Panc1 (cell line): ENCODE measurements around the gene TPST2. TPM values are rescaled to one million over a fixed set of nuclear protein-coding genes. Genes with fewer than 3 reads are reported as not detected.

ENCODE experiments used
- ATAC-seq: fragments of 200-7000 bp; cut with Tn5 transposase; 2 replicates; pipeline ENCODE4 v1.9.1; 2020; ENCODE audit warnings: mild to moderate bottlenecking, moderate library complexity
- BruUV-seq: library from RNA; stranded (reverse); fragments of 400-500 nt; replicated peaks from 2 replicates; lab custom pipeline; 2021; lab: Mats Ljungman, UMichigan
- CTCF ChIA-PET: fragments of 300-600 bp; sonication (Branson Sonifier 250); formaldehyde crosslinking; loops from one replicate; lab custom pipeline; 2022; ENCODE audit warnings: antibody characterized with exemption; lab: Charles Lee
- POLR2A ChIA-PET: fragments of 300-600 bp; sonication (Branson Sonifier 250); formaldehyde crosslinking; loops from one replicate; lab custom pipeline; 2022; ENCODE audit warnings: antibody characterized with exemption; lab: Charles Lee
- DNase-seq: peaks from one replicate; pipeline ENCODE4 v3.0.0-alpha.2; 2010; ENCODE audit warnings: low read depth, low spot score
- H3K27ac ChIP-seq: 2 replicates; pipeline ENCODE4 v1.5.1; 2011; ENCODE audit warnings: mild to moderate bottlenecking, low read length, inconsistent platforms
- H3K27me3 ChIP-seq: fragments of 200-500 bp; sonication (Bioruptor generic); 2 replicates; pipeline ENCODE4 v1.6.0; 2014; ENCODE audit warnings: low read length, inconsistent platforms; ENCODE audit not compliant: control insufficient read depth, insufficient read depth
- H3K36me3 ChIP-seq: fragments of 200-500 bp; sonication (Bioruptor generic); 2 replicates; pipeline ENCODE4 v1.5.1; 2014; ENCODE audit warnings: inconsistent platforms, mild to moderate bottlenecking, low read length, moderate library complexity; ENCODE audit not compliant: control insufficient read depth, insufficient read depth
- H3K4me1 ChIP-seq: 2 replicates; pipeline ENCODE4 v1.5.1; 2011; ENCODE audit warnings: inconsistent platforms, mild to moderate bottlenecking, low read length, moderate library complexity; ENCODE audit not compliant: control insufficient read depth, insufficient read depth
- H3K4me3 ChIP-seq, 2 experiments: 2 replicates each; pipeline ENCODE4 v1.5.1; 2011 to 2012; ENCODE audit warnings: low read depth in 2 of 2, low read length in 2 of 2, mild to moderate bottlenecking in 2 of 2, inconsistent platforms in 1 of 2, moderate library complexity in 1 of 2
- H3K9me3 ChIP-seq: fragments of 200-500 bp; sonication (Bioruptor generic); 2 replicates; pipeline ENCODE4 v1.5.1; 2014; ENCODE audit warnings: low read depth, mild to moderate bottlenecking, inconsistent platforms, low read length, moderate library complexity; ENCODE audit not compliant: control insufficient read depth, insufficient read depth
- POLR2AphosphoS5 ChIP-seq: IDR thresholded peaks from 2 replicates; pipeline ENCODE4 v1.6.1; 2012; ENCODE audit warnings: mild to moderate bottlenecking, low read depth, low read length, moderate library complexity
- SIN3A ChIP-seq: IDR thresholded peaks from 2 replicates; pipeline ENCODE4 v1.6.1; 2012; ENCODE audit warnings: low read depth, mild to moderate bottlenecking, low read length, moderate library complexity, borderline replicate concordance; ENCODE audit not compliant: insufficient read depth
- TCF7L2 ChIP-seq: IDR thresholded peaks from 2 replicates; pipeline ENCODE4 v1.6.1; 2011; ENCODE audit warnings: mild to moderate bottlenecking, low read depth, low read length, inconsistent platforms
- in situ Hi-C: cut with HindIII; loops from 2 replicates; pipeline ENCODE4 v1.10.0; 2016; ENCODE audit warnings: low sequenced_read_pairs, low pct_unique_long_range_greater_than_20kb
- intact Hi-C: fragments of 100-400 bp; cut with micrococcal nuclease; formaldehyde crosslinking; loops from one replicate; pipeline ENCODE4 v1.10.0; 2022; ENCODE audit not compliant: unreplicated experiment
- total RNA-seq: library from RNA; stranded (reverse); gene quantifications from one replicate; pipeline ENCODE4 v1.2.1, GENCODE V29; 2021; ENCODE audit not compliant: unreplicated experiment
- TF ChIP-seq, protein P1 (sequence below), 2 experiments: IDR thresholded peaks; 2 replicates each; pipeline ENCODE4 v1.6.1; 2011 to 2012; ENCODE audit warnings: low read depth in 2 of 2, control low read depth in 1 of 2, low read length in 1 of 2, mild to moderate bottlenecking in 1 of 2, moderate library complexity in 1 of 2; ENCODE audit not compliant: insufficient read depth in 1 of 2
- TF ChIP-seq, protein P2 (sequence below): fragments of 450-650 bp; IDR thresholded peaks from 2 replicates; pipeline ENCODE4 v1.5.1; 2017; ENCODE audit warnings: mild to moderate bottlenecking

The TPST2 gene
- total RNA-seq, 1 experiment from 2014 or later, result 7.1 TPM

DNA sequence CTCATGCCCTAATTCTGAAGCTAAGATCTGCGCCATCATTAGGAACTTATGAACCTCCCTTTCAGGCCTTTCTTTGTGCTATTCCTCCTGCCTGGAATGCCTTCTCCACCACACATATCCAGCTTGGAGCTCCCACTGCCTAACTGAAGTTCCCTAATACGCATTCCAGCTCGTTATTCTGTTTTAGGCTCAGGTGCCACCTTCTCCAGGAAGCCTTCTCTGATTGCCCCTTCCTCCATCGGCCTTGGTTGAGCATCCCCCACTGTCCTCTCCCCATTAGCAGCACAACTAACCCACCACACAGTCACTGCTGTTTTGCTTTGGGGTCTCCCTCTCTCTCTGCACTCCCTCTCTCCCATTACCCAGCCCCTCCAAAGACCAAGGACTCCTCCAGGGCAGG lies 22.7 kb upstream of the TPST2 start:
- no TSS peak for BruUV-seq
- intact Hi-C loops (no loop called here), in situ Hi-C loops (no loop called here)
- TF ChIP-seq, protein P1, sequence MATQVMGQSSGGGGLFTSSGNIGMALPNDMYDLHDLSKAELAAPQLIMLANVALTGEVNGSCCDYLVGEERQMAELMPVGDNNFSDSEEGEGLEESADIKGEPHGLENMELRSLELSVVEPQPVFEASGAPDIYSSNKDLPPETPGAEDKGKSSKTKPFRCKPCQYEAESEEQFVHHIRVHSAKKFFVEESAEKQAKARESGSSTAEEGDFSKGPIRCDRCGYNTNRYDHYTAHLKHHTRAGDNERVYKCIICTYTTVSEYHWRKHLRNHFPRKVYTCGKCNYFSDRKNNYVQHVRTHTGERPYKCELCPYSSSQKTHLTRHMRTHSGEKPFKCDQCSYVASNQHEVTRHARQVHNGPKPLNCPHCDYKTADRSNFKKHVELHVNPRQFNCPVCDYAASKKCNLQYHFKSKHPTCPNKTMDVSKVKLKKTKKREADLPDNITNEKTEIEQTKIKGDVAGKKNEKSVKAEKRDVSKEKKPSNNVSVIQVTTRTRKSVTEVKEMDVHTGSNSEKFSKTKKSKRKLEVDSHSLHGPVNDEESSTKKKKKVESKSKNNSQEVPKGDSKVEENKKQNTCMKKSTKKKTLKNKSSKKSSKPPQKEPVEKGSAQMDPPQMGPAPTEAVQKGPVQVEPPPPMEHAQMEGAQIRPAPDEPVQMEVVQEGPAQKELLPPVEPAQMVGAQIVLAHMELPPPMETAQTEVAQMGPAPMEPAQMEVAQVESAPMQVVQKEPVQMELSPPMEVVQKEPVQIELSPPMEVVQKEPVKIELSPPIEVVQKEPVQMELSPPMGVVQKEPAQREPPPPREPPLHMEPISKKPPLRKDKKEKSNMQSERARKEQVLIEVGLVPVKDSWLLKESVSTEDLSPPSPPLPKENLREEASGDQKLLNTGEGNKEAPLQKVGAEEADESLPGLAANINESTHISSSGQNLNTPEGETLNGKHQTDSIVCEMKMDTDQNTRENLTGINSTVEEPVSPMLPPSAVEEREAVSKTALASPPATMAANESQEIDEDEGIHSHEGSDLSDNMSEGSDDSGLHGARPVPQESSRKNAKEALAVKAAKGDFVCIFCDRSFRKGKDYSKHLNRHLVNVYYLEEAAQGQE (IDR thresholded peaks at IDR 0.05; ENCODE audit: insufficient read depth in 1 of 2, low read depth in 2 of 2, low read length in 1 of 2), result no peak
- no peak for TF ChIP-seq POLR2AphosphoS5
- TF ChIP-seq, protein P2, sequence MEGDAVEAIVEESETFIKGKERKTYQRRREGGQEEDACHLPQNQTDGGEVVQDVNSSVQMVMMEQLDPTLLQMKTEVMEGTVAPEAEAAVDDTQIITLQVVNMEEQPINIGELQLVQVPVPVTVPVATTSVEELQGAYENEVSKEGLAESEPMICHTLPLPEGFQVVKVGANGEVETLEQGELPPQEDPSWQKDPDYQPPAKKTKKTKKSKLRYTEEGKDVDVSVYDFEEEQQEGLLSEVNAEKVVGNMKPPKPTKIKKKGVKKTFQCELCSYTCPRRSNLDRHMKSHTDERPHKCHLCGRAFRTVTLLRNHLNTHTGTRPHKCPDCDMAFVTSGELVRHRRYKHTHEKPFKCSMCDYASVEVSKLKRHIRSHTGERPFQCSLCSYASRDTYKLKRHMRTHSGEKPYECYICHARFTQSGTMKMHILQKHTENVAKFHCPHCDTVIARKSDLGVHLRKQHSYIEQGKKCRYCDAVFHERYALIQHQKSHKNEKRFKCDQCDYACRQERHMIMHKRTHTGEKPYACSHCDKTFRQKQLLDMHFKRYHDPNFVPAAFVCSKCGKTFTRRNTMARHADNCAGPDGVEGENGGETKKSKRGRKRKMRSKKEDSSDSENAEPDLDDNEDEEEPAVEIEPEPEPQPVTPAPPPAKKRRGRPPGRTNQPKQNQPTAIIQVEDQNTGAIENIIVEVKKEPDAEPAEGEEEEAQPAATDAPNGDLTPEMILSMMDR, result no peak
- TF ChIP-seq TCF7L2, result no peak
- no peak for TF ChIP-seq SIN3A
- H3K27ac ChIP-seq, result no peak overlapping the region
- POLR2A ChIA-PET, result no interaction called here
- no peaks in the 10 kb centered on the region for H3K4me1 ChIP-seq
- no peaks in the 10 kb centered on the region for H3K36me3 ChIP-seq
- ATAC-seq (no peak), DNase-seq (no peak)
- CTCF ChIA-PET, result no interaction called here
- no peaks in the 10 kb centered on the region for H3K27me3 ChIP-seq
- no peak overlapping the region for H3K4me3 ChIP-seq
- H3K9me3 ChIP-seq, result no peaks in the 10 kb centered on the region

DNA sequence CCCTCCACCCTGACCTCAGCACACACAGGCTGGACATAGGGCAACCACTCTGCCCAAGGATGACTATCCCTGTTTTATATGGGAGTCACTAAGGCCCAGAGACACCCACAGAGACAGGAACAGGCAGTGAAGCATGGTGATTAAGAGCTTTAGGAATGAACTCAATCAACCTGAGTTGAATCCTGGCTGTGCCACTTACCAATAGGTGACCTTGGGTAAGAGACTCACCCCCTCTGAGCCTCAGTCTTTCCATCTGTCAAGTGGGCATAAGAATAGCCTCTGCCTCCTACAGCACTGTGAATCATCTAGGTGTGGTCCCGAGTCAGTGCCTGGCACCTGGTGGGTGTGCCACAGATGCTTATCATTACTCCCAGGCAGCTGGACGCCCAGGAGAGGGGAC lies 21.1 kb upstream of the TPST2 start:
- in situ Hi-C loops, result no loop called here
- Histone ChIP-seq H3K27ac (no peak overlapping the region), H3K4me3 (no peak overlapping the region), H3K27me3 (no peaks in the 10 kb centered on the region), H3K9me3 (no peaks in the 10 kb centered on the region), H3K36me3 (no peaks in the 10 kb centered on the region), H3K4me1 (no peaks in the 10 kb centered on the region)
- TF ChIP-seq SIN3A (no peak), POLR2AphosphoS5 (no peak), TCF7L2 (no peak)
- TF ChIP-seq, protein P1 (IDR thresholded peaks at IDR 0.05; ENCODE audit: insufficient read depth in 1 of 2, low read depth in 2 of 2, low read length in 1 of 2), result no peak
- TF ChIP-seq, protein P2, result no peak
- POLR2A ChIA-PET, result interaction anchor here (0.6 kb wide), 1 partner anchor 128 kb away, joined by 4 read pairs; the partner anchor contains the start of genes HPS4 and SRRD
- BruUV-seq, result no TSS peak
- CTCF ChIA-PET, result no interaction called here
- ATAC-seq (no peak), DNase-seq (no peak)
- intact Hi-C loops, result no loop called here
